AG04450 (cell line): Measurements from ENCODE around the gene MRGPRF. TPM values are rescaled to one million over a fixed set of nuclear protein-coding genes. Genes with fewer than 3 reads are reported as not detected.

Experiments used
- CTCF ChIA-PET: fragments of 300-600, 350-600 bp; formaldehyde crosslinking; extraction: SDS; loops from one replicate; lab custom pipeline; 2022; ENCODE audit warnings: antibody characterized with exemption, inconsistent platforms; lab: Charles Lee
- POLR2A ChIA-PET: fragments of 350-600 bp; formaldehyde crosslinking; extraction: SDS; loops from one replicate; lab custom pipeline; 2021; ENCODE audit warnings: antibody characterized with exemption, inconsistent platforms; lab: Yijun Ruan, JAX
- DNase-seq: peaks from one replicate; pipeline ENCODE4 v3.0.0-alpha.2; 2011; ENCODE audit warnings: low read depth, low spot score
- H3K27ac ChIP-seq: one replicate; pipeline ENCODE4 v1.5.1; 2012; ENCODE audit warnings: low read depth, low read length, control low read depth
- H3K27me3 ChIP-seq: one replicate; pipeline ENCODE4 v1.6.0; 2012; ENCODE audit warnings: low read length; ENCODE audit not compliant: control insufficient read depth, insufficient read depth
- H3K4me3 ChIP-seq: 2 replicates; pipeline ENCODE4 v1.5.1; 2011; ENCODE audit warnings: mild to moderate bottlenecking, low read depth, low read length, control low read depth
- H3K9me3 ChIP-seq: 2 replicates; pipeline ENCODE4 v1.5.1; 2012; ENCODE audit warnings: low read length; ENCODE audit not compliant: control insufficient read depth, insufficient read depth
- CTCF ChIP-seq: IDR thresholded peaks from 2 replicates; pipeline ENCODE4 v1.5.1; 2011; ENCODE audit warnings: low read depth, low read length, control low read depth, inconsistent platforms
- polyA plus RNA-seq: library from polyadenylated mRNA; depleted of rRNA; stranded (reverse); fragments of >200 nt; gene quantifications from 2 replicates; pipeline ENCODE4 v1.2.3, GENCODE V29; 2011

MRGPRF gene
- polyA plus RNA-seq, 1 experiment = 28.6 TPM

- no peak overlapping the region for H3K27ac ChIP-seq
- H3K27me3 ChIP-seq = peaks cover 4% of the 10 kb centered on the region
- H3K9me3 ChIP-seq = no peaks in the 10 kb centered on the region
- no peak for TF ChIP-seq CTCF
- H3K4me3 ChIP-seq = no peak overlapping the region
- no peak for DNase-seq
- CTCF ChIA-PET = interaction anchor here (1.0 to 2.6 kb wide), 3 partner anchors 11 to 22 kb away, joined by 3 to 12 read pairs (median 5); no protein-coding TSS in a partner anchor
- POLR2A ChIA-PET = no interaction called here
These were observed 20.4 kb upstream of the MRGPRF start for GRCh38 chr11:69033431-69033830.

GRCh38 chr11:69032833-69033232 is 19.8 kb upstream of the MRGPRF start:
- H3K27me3 ChIP-seq = peaks cover 4% of the 10 kb centered on the region
- no peak for DNase-seq
- CTCF ChIA-PET = interaction anchor here (1.2 to 1.3 kb wide), 2 partner anchors 11 to 20 kb away, joined by 3 to 5 read pairs; partner anchors contain the start of gene MRGPRF
- POLR2A ChIA-PET = interaction anchor here (0.8 to 1.8 kb wide), 3 partner anchors 12 to 18 kb away, joined by 3 to 6 read pairs (median 3); partner anchors contain the start of gene TPCN2
- TF ChIP-seq CTCF = no peak
- H3K27ac ChIP-seq = no peak overlapping the region
- H3K4me3 ChIP-seq = no peak overlapping the region
- no peaks in the 10 kb centered on the region for H3K9me3 ChIP-seq

GRCh38 chr11:69030301-69030700 is 17.3 kb upstream of the MRGPRF start:
- no peak for TF ChIP-seq CTCF
- ChIA-PET POLR2A (no interaction called here), CTCF (interaction anchor here (1.4 to 2.7 kb wide), 2 partner anchors 11 to 14 kb away, joined by 3 to 9 read pairs; no protein-coding TSS in a partner anchor)
- Histone ChIP-seq H3K4me3 (no peak overlapping the region), H3K27ac (no peak overlapping the region), H3K9me3 (no peaks in the 10 kb centered on the region), H3K27me3 (peaks cover 4% of the 10 kb centered on the region)
- DNase-seq = no peak

GRCh38 chr11:69027704-69028372 is 14.8 kb upstream of the MRGPRF start:
- DNase-seq = no peak
- H3K27ac ChIP-seq = no peak overlapping the region
- H3K4me3 ChIP-seq = no peak overlapping the region
- peaks cover 4% of the 10 kb centered on the region for H3K27me3 ChIP-seq
- H3K9me3 ChIP-seq = no peaks in the 10 kb centered on the region
- CTCF ChIA-PET = interaction anchor here (1.2 to 1.6 kb wide), 2 partner anchors 14 to 16 kb away, joined by 4 to 9 read pairs; partner anchors contain the start of gene MRGPRF
- no peak for TF ChIP-seq CTCF
- POLR2A ChIA-PET = interaction anchor here (0.7 to 1.1 kb wide), 2 partner anchors 13 to 14 kb away, joined by 3 read pairs; no protein-coding TSS in a partner anchor

- no peak for TF ChIP-seq CTCF
- CTCF ChIA-PET = interaction anchor here (0.6 to 1.8 kb wide), 2 partner anchors 20 to 198 kb away, joined by 3 to 6 read pairs; no protein-coding TSS in a partner anchor
- Histone ChIP-seq H3K9me3 (no peaks in the 10 kb centered on the region), H3K27ac (no peak overlapping the region), H3K27me3 (no peaks in the 10 kb centered on the region), H3K4me3 (no peak overlapping the region)
- DNase-seq = no peak
- POLR2A ChIA-PET = no interaction called here
These were observed 11.5 kb upstream of the MRGPRF start for GRCh38 chr11:69024509-69024908.
